Measurements from ENCODE around the gene ATP8B1. TPM values are rescaled to one million over a fixed set of nuclear protein-coding genes. Genes with fewer than 3 reads are reported as not detected.
A peak's percentile ranks its signal among the peaks of the same experiment; 100 is the strongest.

The ATP8B1 gene
- total and polyA plus RNA-seq, 4 donors, result 3.9 to 22.0 (median 5.7) TPM

GRCh38 chr18:57804557-57804956 is 1.4 kb upstream of the ATP8B1 start (continued):
- no peak for TF ChIP-seq MAX (IDR thresholded peaks at IDR 0.05)

DNA sequence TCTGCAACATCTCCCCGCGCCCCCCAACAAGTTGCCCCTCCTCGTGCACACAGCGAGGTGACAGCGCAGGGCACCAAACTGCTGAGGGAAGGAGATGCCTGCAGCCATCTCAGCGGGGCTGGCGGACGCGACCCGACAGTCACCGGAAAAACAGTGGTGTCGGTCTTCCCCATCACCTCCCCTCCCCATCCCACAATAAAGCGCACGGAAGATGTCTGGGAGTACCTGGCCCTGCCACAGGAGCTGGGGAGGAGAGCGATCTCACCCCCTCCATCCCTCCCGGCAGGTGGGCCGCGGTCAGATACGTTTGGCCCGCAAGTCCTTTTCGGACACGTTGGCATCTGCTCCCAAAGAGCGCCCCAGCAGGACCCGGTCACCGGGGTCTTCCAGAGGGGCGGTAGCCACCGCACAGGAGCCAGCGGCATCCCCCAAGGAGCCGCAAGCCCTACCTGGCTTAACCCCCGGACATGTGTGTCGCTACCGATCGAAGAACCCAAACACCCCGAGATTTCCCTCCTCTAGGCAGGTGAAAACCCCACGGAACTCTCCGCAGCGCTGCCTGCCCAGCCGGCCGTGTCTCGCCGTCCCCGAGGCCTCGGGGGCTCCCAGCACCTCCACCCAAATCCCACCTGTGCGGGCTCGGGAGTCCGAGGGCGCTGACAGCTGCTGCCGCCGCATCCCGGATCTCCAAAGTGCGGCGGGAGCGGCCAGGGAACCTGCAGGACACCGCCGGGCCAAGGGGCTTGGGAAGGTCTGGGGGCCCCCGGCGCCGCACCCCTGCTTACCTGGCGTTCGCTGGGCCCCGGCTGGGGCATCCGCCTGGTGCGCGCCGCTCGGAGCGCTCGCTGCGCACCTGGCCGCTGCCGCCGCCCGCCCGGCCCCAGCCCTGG is 657 bp downstream of the ATP8B1 start:
- no peaks in the 10 kb centered on the region for H3K9me3 ChIP-seq (ENCODE audit: control insufficient read depth in 4 of 4, low read length in 3 of 4)
- peak overlapping the region; percentile 79 to 89 (median 83) for H3K4me3 ChIP-seq (ENCODE audit: low read depth in 1 of 3, low read length in 3 of 3)
- H3K4me1 ChIP-seq (ENCODE audit: control insufficient read depth in 4 of 4, insufficient read depth in 4 of 4, low read length in 3 of 4), result peaks cover 9 to 29% (median 18%) of the 10 kb centered on the region in 4 donors
- H3K27me3 ChIP-seq (ENCODE audit: control insufficient read depth in 4 of 4, insufficient read depth in 4 of 4, low read length in 3 of 4), result no peaks in the 10 kb centered on the region
- 1% methylated on average over 74 of the region's 74 CpGs for WGBS
- peak overlapping the region; percentile 56 to 79 for H3K9ac ChIP-seq (ENCODE audit: low read depth in 1 of 2, low read length in 2 of 2)
- H3K27ac ChIP-seq (ENCODE audit: low read depth in 1 of 2, low read length in 2 of 2), result peak overlapping the region; percentile 92 to 98
- no peaks in the 10 kb centered on the region for H3K36me3 ChIP-seq (ENCODE audit: control insufficient read depth in 4 of 4, insufficient read depth in 3 of 4, low read depth in 1 of 4, low read length in 3 of 4)
- TF ChIP-seq EGR1 (IDR thresholded peaks at IDR 0.05; ENCODE audit: low read depth in 2 of 2) (no peak), JUND (IDR thresholded peaks at IDR 0.05) (no peak), YY1 (IDR thresholded peaks at IDR 0.05) (no peak), MAX (IDR thresholded peaks at IDR 0.05) (no peak), HNF4G (IDR thresholded peaks at IDR 0.05) (no peak), ATF3 (IDR thresholded peaks at IDR 0.05) (no peak), FOXA2 (IDR thresholded peaks at IDR 0.05) (no peak), SP1 (IDR thresholded peaks at IDR 0.05) (no peak), RXRA (IDR thresholded peaks at IDR 0.05) (no peak), GABPA (IDR thresholded peaks at IDR 0.05 in 1 of 2, conservative IDR thresholded peaks at IDR 0.05 in 1 of 2) (no peak), REST (IDR thresholded peaks at IDR 0.05) (no peak)
- TF ChIP-seq, protein P1, sequence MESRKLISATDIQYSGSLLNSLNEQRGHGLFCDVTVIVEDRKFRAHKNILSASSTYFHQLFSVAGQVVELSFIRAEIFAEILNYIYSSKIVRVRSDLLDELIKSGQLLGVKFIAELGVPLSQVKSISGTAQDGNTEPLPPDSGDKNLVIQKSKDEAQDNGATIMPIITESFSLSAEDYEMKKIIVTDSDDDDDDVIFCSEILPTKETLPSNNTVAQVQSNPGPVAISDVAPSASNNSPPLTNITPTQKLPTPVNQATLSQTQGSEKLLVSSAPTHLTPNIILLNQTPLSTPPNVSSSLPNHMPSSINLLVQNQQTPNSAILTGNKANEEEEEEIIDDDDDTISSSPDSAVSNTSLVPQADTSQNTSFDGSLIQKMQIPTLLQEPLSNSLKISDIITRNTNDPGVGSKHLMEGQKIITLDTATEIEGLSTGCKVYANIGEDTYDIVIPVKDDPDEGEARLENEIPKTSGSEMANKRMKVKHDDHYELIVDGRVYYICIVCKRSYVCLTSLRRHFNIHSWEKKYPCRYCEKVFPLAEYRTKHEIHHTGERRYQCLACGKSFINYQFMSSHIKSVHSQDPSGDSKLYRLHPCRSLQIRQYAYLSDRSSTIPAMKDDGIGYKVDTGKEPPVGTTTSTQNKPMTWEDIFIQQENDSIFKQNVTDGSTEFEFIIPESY (IDR thresholded peaks at IDR 0.05), result no peak
- TF ChIP-seq, protein P2, sequence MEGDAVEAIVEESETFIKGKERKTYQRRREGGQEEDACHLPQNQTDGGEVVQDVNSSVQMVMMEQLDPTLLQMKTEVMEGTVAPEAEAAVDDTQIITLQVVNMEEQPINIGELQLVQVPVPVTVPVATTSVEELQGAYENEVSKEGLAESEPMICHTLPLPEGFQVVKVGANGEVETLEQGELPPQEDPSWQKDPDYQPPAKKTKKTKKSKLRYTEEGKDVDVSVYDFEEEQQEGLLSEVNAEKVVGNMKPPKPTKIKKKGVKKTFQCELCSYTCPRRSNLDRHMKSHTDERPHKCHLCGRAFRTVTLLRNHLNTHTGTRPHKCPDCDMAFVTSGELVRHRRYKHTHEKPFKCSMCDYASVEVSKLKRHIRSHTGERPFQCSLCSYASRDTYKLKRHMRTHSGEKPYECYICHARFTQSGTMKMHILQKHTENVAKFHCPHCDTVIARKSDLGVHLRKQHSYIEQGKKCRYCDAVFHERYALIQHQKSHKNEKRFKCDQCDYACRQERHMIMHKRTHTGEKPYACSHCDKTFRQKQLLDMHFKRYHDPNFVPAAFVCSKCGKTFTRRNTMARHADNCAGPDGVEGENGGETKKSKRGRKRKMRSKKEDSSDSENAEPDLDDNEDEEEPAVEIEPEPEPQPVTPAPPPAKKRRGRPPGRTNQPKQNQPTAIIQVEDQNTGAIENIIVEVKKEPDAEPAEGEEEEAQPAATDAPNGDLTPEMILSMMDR (IDR thresholded peaks at IDR 0.05; ENCODE audit: low read depth, low read length, missing input control), result no peak
- DNase-seq (ENCODE audit: low spot score), result no peak

Measured in liver (tissue), 9 donors.